ENCODE measurements around the gene CACNA1S. TPM values are rescaled to one million over a fixed set of nuclear protein-coding genes. Genes with fewer than 3 reads are reported as not detected.

Gene CACNA1S
- total RNA-seq, 4 donors from 2014 or later, result not detected

DNA sequence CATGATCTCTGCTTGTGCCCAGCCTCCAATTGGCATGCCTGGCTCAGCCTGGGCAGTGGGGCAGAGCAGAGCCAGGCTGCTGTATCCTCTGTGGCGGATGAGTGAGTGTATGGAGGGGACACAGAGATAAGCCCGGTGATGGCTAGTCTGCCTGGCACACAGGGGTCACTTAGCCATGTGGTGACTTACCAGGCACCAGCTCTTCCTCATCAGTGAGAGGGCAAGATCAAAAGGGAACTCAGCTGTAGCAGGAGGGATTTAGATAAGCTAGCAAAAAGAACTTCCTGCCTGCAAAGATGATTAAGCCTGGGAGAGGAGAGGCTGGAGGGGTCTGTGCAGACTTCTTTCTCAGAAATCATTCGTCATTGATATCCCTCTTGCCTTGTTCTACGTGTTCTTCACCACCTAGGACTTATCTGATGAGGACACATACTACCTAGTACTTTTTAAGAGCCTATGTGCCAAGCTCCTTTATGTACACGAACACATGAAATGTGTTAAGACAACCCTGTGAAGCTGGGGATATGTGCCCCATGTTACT lies 96.6 kb downstream of the CACNA1S start:
- Histone ChIP-seq H3K36me3 (no peaks in the 10 kb centered on the region), H3K9me3 (no peaks in the 10 kb centered on the region), H3K4me3 (no peak overlapping the region), H3K4me1 (peaks cover 0 to 28% (median 11%) of the 10 kb centered on the region in 3 donors), H3K27me3 (peaks cover 46% of the 10 kb centered on the region), H3K27ac (no peak overlapping the region)
- WGBS, 2 donors (ENCODE audit: low coverage in 1 of 2), result 75 to 77% methylated on average over 3 to 4 of the region's 5 CpGs
- TF ChIP-seq POLR2A (IDR thresholded peaks at IDR 0.05) (no peak), POLR2AphosphoS5 (IDR thresholded peaks at IDR 0.05) (no peak)
- TF ChIP-seq, protein P1, sequence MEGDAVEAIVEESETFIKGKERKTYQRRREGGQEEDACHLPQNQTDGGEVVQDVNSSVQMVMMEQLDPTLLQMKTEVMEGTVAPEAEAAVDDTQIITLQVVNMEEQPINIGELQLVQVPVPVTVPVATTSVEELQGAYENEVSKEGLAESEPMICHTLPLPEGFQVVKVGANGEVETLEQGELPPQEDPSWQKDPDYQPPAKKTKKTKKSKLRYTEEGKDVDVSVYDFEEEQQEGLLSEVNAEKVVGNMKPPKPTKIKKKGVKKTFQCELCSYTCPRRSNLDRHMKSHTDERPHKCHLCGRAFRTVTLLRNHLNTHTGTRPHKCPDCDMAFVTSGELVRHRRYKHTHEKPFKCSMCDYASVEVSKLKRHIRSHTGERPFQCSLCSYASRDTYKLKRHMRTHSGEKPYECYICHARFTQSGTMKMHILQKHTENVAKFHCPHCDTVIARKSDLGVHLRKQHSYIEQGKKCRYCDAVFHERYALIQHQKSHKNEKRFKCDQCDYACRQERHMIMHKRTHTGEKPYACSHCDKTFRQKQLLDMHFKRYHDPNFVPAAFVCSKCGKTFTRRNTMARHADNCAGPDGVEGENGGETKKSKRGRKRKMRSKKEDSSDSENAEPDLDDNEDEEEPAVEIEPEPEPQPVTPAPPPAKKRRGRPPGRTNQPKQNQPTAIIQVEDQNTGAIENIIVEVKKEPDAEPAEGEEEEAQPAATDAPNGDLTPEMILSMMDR (IDR thresholded peaks at IDR 0.05), result no peak
- ATAC-seq, result no peak

DNA sequence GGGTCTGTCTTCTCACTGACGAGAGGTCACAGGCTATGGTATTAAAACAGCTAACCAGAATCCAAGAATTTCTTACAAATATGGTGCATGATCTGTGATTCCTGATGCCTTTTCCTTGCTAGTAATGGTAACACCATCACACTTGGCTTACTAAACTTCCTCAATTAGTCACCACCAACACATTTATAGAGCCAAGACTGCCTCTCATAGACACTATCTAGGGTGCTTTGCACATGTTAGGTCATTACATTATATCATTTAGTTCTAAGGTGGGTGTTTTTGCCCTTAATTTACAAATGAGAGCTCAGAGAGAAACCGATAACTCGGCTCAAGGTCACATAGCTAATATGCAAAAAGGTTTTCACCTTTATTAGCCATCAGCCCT lies 97.4 kb downstream of the CACNA1S start:
- TF ChIP-seq POLR2AphosphoS5 (IDR thresholded peaks at IDR 0.05) (no peak), POLR2A (IDR thresholded peaks at IDR 0.05) (no peak), EP300 (IDR thresholded peaks at IDR 0.05) (no peak)
- TF ChIP-seq, protein P1 (IDR thresholded peaks at IDR 0.05), result no peak
- Histone ChIP-seq H3K27ac (no peak overlapping the region), H3K27me3 (peaks cover 49% of the 10 kb centered on the region), H3K4me3 (no peak overlapping the region), H3K4me1 (peaks cover 0 to 28% (median 11%) of the 10 kb centered on the region in 3 donors), H3K9me3 (no peaks in the 10 kb centered on the region), H3K36me3 (no peaks in the 10 kb centered on the region)
- 89 to 96% methylated on average over 3 of the region's 3 CpGs for WGBS, 2 donors (ENCODE audit: low coverage in 1 of 2)
- ATAC-seq, result no peak

DNA sequence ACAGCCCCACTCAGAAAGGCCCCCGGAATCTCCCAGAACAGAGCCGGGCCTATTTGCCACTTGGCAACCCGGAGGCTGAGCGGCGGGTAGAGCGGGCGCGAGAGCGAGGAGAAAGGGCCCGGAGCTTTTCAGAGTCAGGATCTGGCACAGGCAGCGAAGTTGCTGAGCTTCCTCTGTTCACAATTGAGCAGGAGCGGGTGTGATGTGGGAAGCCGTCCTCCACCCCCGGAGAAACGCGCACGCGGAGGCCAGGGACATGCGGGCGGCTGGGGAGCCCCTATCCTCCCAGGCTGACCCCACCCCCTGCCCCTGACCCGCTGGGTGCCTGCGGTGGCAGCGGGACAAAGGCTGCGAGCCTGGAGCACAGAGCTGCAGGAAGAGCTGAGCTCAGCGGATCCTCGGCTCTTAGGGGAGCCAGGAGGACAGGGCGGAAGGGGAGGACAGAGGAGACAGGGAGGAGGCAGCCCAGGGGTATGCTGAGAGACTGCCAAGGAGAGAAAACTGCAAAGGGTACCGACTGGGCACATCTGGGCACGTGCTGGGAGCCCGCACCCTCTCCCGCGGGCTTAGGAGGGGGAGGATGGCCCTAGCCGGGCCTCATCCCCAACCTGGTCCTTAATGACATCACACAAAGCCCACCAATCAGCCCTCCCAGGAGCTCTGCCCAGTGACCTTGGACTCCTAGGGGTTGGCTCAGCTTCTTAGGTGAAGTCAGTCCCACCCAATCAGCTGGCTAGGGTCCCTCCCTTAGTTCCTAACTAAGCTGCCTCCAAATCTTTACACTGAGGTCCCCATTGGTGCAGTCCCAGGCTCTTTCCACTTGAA lies 98.0 kb downstream of the CACNA1S start:
- Histone ChIP-seq H3K36me3 (no peaks in the 10 kb centered on the region), H3K9me3 (no peaks in the 10 kb centered on the region), H3K4me1 (peaks cover 0 to 28% (median 11%) of the 10 kb centered on the region in 3 donors), H3K27ac (no peak overlapping the region), H3K4me3 (no peak overlapping the region), H3K27me3 (peaks cover 49% of the 10 kb centered on the region)
- 40% methylated on average over 1 of the region's 33 CpGs; no CpG with 5 or more reads in 1 of the 2 donors for WGBS, 2 donors (ENCODE audit: low coverage in 1 of 2)
- TF ChIP-seq POLR2AphosphoS5 (IDR thresholded peaks at IDR 0.05) (no peak), POLR2A (IDR thresholded peaks at IDR 0.05) (no peak), EP300 (IDR thresholded peaks at IDR 0.05) (no peak)
- TF ChIP-seq, protein P1 (IDR thresholded peaks at IDR 0.05), result no peak
- ATAC-seq, result no peak

DNA sequence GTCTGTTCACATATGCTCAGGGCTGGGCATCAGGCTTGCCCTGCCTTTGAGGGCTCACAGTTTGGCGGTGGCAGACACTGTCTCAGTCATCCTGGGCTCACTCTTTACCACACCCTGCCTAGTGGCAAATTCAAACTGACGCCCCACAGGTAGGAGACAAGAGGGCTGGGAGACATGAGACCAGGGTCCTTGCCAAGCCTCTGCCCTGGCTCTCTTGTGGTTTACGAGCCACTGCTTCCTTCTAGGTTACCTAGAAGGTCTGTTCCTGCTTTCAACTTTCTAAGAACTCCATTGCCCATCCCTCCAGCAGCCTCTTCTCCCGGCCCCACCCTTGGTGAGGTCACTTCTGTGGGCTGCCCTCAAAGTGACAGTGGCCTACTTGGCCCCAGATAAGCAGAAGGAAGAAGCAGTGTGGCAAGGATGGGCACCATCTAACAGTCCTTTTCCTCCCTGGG lies 99.2 kb downstream of the CACNA1S start:
- 68 to 92% methylated on average over 2 of the region's 4 CpGs for WGBS, 2 donors (ENCODE audit: low coverage in 1 of 2)
- TF ChIP-seq POLR2AphosphoS5 (IDR thresholded peaks at IDR 0.05), result no peak
- TF ChIP-seq EP300 (IDR thresholded peaks at IDR 0.05), result no peak
- TF ChIP-seq, protein P1 (IDR thresholded peaks at IDR 0.05), result no peak
- no peak for TF ChIP-seq POLR2A (IDR thresholded peaks at IDR 0.05)
- no peak overlapping the region for H3K27ac ChIP-seq
- H3K4me1 ChIP-seq, result peaks cover 0 to 28% (median 11%) of the 10 kb centered on the region in 3 donors
- ATAC-seq, result no peak
- no peak overlapping the region for H3K4me3 ChIP-seq
- no peaks in the 10 kb centered on the region for H3K9me3 ChIP-seq
- peaks cover 49% of the 10 kb centered on the region for H3K27me3 ChIP-seq
- H3K36me3 ChIP-seq, result no peaks in the 10 kb centered on the region

All from gastroesophageal sphincter (tissue), 4 donors.